ENCODE measurements around the gene CACNA1S.

GRCh38 chr1:201089596-201089995 is 22.6 kb downstream of the CACNA1S start:
- TF ChIP-seq CTCF (IDR thresholded peaks at IDR 0.05; ENCODE audit: low read length) (no peak), EZH2phosphoT487 (IDR thresholded peaks at IDR 0.05; ENCODE audit: low read length) (no peak)

All from MM.1S (cell line).